ENCODE measurements around the gene GALNT15. TPM values are rescaled to one million over a fixed set of nuclear protein-coding genes. Genes with fewer than 3 reads are reported as not detected.

The GALNT15 gene
- total RNA-seq, 3 donors from 2014 or later: 68.5 to 492 (median 215) TPM

GRCh38 chr3:16132190-16132589, 42.3 kb upstream of the GALNT15 start:
- H3K36me3 ChIP-seq: no peaks in the 10 kb centered on the region
- H3K4me1 ChIP-seq: peaks cover 0 to 5% of the 10 kb centered on the region in 2 donors
- H3K27me3 ChIP-seq: no peaks in the 10 kb centered on the region
- H3K4me3 ChIP-seq: no peak overlapping the region
- H3K27ac ChIP-seq: peak overlapping the region; percentile 43 to 80
- intact Hi-C loops (cut with DNase I; ENCODE audit: low total_unique reads): no loop called here
- H3K9me3 ChIP-seq: no peaks in the 10 kb centered on the region
- TF ChIP-seq POLR2AphosphoS5 (IDR thresholded peaks at IDR 0.05) (no peak), POLR2A (IDR thresholded peaks at IDR 0.05) (no peak)
- DNase-seq (ENCODE audit: low spot score in 2 of 2): no peak

- Histone ChIP-seq H3K4me1 (peaks cover 0 to 5% of the 10 kb centered on the region in 2 donors), H3K9me3 (no peaks in the 10 kb centered on the region), H3K4me3 (no peak overlapping the region), H3K27me3 (no peaks in the 10 kb centered on the region), H3K36me3 (no peaks in the 10 kb centered on the region), H3K27ac (peak overlapping the region; percentile 43 to 80)
- intact Hi-C loops (cut with DNase I; ENCODE audit: low total_unique reads): no loop called here
- TF ChIP-seq CTCF (IDR thresholded peaks at IDR 0.05) (no peak), POLR2A (IDR thresholded peaks at IDR 0.05) (no peak), POLR2AphosphoS5 (IDR thresholded peaks at IDR 0.05) (peak in 2 of 3 donors; percentile 39 to 44)
- no peak for DNase-seq (ENCODE audit: low spot score in 2 of 2)
These were observed 41.6 kb upstream of the GALNT15 start for GRCh38 chr3:16132928-16133327.

GRCh38 chr3:16134173-16134928, 40.1 kb upstream of the GALNT15 start:
- intact Hi-C loops (cut with DNase I; ENCODE audit: low total_unique reads): no loop called here
- Histone ChIP-seq H3K4me1 (peaks cover 0 to 5% of the 10 kb centered on the region in 2 donors), H3K27ac (peak overlapping the region in 1 of 2 donors; percentile 88)

GRCh38 chr3:16136055-16136454, 38.4 kb upstream of the GALNT15 start:
- DNase-seq (ENCODE audit: low spot score in 2 of 2): peak in 1 of 2 donors; percentile 57
- peaks cover 0 to 11% of the 10 kb centered on the region in 2 donors for H3K4me1 ChIP-seq
- H3K36me3 ChIP-seq: no peaks in the 10 kb centered on the region
- H3K4me3 ChIP-seq: no peak overlapping the region
- TF ChIP-seq POLR2AphosphoS5 (IDR thresholded peaks at IDR 0.05) (peak in 2 of 3 donors; percentile 39 to 61), CTCF (IDR thresholded peaks at IDR 0.05) (no peak), POLR2A (IDR thresholded peaks at IDR 0.05) (no peak)
- H3K9me3 ChIP-seq: no peaks in the 10 kb centered on the region
- no peaks in the 10 kb centered on the region for H3K27me3 ChIP-seq
- H3K27ac ChIP-seq: peak overlapping the region; percentile 83 to 88
- intact Hi-C loops (cut with DNase I; ENCODE audit: low total_unique reads): no loop called here

More at GRCh38 chr3:16134173-16134928, 40.1 kb upstream of the GALNT15 start:
- TF ChIP-seq POLR2A (IDR thresholded peaks at IDR 0.05) (no peak), CTCF (IDR thresholded peaks at IDR 0.05) (no peak), POLR2AphosphoS5 (IDR thresholded peaks at IDR 0.05) (no peak)
- H3K27me3 ChIP-seq: no peaks in the 10 kb centered on the region
- no peak for DNase-seq (ENCODE audit: low spot score in 2 of 2)
- no peaks in the 10 kb centered on the region for H3K36me3 ChIP-seq
- H3K4me3 ChIP-seq: no peak overlapping the region
- no peaks in the 10 kb centered on the region for H3K9me3 ChIP-seq

- Histone ChIP-seq H3K27me3 (no peaks in the 10 kb centered on the region), H3K27ac (peak overlapping the region; percentile 83 to 88), H3K4me1 (peaks cover 0 to 11% of the 10 kb centered on the region in 2 donors), H3K4me3 (no peak overlapping the region), H3K36me3 (no peaks in the 10 kb centered on the region), H3K9me3 (no peaks in the 10 kb centered on the region)
- no peak for TF ChIP-seq CTCF (IDR thresholded peaks at IDR 0.05)
- TF ChIP-seq POLR2A (IDR thresholded peaks at IDR 0.05): no peak
- TF ChIP-seq POLR2AphosphoS5 (IDR thresholded peaks at IDR 0.05): no peak
- DNase-seq (ENCODE audit: low spot score in 2 of 2): no peak
- intact Hi-C loops (cut with DNase I; ENCODE audit: low total_unique reads): no loop called here
These were observed 37.4 kb upstream of the GALNT15 start for GRCh38 chr3:16137044-16137443.

Data from breast epithelium (tissue), 4 donors.